Neuron (in vitro differentiated cells): Measurements from ENCODE around the gene NCLN.
"Not testable (repeated sequence)": the region's sequence is repeated elsewhere in the genome, so short reads cannot be mapped to it uniquely, and the experiment has no call there.

Experiments used
- H2AFZ ChIP-seq: one replicate; pipeline ENCODE4 v1.6.1; 2013; ENCODE audit warnings: low read depth, mild to moderate bottlenecking, inconsistent platforms, low read length, moderate library complexity
- H3K27me3 ChIP-seq: one replicate; pipeline ENCODE4 v1.6.1; 2013; ENCODE audit warnings: low read length; ENCODE audit not compliant: insufficient read depth
- H3K36me3 ChIP-seq: one replicate; pipeline ENCODE4 v1.6.1; 2013; ENCODE audit warnings: low read length; ENCODE audit not compliant: insufficient read depth
- H3K4me1 ChIP-seq: one replicate; pipeline ENCODE4 v1.6.1; 2013; ENCODE audit warnings: low read length; ENCODE audit not compliant: insufficient read depth
- H3K4me3 ChIP-seq: 2 replicates; pipeline ENCODE4 v1.5.1; 2013; ENCODE audit warnings: mild to moderate bottlenecking, low read length, moderate library complexity
- H3K9me3 ChIP-seq: one replicate; pipeline ENCODE4 v1.6.1; 2013; ENCODE audit warnings: low read length

Gene NCLN

DNA sequence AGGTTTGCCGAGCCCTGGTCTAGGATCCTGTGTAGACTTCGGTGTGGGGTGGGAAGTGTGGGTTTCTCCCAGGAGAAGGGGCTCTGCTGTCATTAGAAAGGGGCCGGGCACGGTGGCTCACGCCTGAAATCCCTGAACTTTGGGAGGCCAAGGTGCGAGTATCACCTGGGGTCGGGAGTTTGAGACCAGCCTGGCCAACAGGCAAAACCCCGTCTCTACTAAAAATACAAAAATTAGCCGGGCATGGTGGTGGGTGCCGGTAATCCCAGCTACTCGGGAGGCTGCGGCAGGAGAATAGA is 6.0 kb downstream of the NCLN start:
- not testable (repeated sequence) for H3K4me1 ChIP-seq, H3K4me3 ChIP-seq, H3K9me3 ChIP-seq, H2AFZ ChIP-seq, H3K27me3 ChIP-seq
- peaks cover 27% of the 10 kb centered on the region for H3K36me3 ChIP-seq

DNA sequence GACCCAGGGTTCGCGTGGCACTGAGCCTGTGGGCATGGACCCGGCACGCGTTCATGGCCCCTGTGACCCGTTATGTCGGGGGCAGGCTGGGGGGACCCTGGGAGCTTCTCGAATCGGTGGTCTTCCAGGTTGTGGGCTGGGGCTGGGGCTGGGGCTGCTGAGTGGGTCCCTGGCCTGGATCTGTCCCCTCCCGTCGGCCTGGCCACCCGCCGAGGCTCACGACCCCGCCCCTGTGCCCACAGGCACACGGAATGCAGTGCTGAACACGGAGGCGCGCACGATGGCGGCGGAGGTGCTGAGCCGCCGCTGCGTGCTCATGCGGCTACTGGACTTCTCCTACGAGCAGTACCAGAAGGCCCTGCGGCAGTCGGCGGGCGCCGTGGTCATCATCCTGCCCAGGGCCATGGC is 6.5 kb downstream of the NCLN start:
- peaks cover 27% of the 10 kb centered on the region for H3K36me3 ChIP-seq
- H3K9me3 ChIP-seq, result no peaks in the 10 kb centered on the region
- no peak overlapping the region for H2AFZ ChIP-seq
- H3K27me3 ChIP-seq, result no peaks in the 10 kb centered on the region
- peaks cover 4% of the 10 kb centered on the region for H3K4me1 ChIP-seq
- no peak overlapping the region for H3K4me3 ChIP-seq

DNA sequence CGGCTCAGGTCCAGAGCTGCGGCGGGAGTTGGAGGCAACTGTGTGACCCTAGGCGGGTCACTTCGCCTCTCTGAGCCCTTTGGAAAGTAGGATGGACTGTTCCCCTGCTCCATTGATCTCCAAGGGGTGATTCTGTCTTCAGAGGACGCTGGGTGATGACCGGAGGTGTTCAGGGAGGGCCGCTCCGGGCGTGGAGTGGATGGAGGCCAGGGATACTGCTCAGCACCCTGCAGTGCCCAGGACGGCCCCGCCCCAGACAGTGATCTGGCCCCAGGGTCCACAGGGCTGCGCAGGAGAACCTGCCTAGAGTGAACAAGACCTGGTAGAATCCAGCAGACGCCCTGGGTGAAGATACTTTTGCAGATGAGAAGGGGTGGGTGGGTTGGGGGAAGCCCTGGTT is 7.0 kb downstream of the NCLN start:
- Histone ChIP-seq H3K36me3 (peaks cover 27% of the 10 kb centered on the region), H3K4me1 (no peaks in the 10 kb centered on the region), H3K4me3 (no peak overlapping the region), H3K27me3 (no peaks in the 10 kb centered on the region), H3K9me3 (no peaks in the 10 kb centered on the region), H2AFZ (no peak overlapping the region)

DNA sequence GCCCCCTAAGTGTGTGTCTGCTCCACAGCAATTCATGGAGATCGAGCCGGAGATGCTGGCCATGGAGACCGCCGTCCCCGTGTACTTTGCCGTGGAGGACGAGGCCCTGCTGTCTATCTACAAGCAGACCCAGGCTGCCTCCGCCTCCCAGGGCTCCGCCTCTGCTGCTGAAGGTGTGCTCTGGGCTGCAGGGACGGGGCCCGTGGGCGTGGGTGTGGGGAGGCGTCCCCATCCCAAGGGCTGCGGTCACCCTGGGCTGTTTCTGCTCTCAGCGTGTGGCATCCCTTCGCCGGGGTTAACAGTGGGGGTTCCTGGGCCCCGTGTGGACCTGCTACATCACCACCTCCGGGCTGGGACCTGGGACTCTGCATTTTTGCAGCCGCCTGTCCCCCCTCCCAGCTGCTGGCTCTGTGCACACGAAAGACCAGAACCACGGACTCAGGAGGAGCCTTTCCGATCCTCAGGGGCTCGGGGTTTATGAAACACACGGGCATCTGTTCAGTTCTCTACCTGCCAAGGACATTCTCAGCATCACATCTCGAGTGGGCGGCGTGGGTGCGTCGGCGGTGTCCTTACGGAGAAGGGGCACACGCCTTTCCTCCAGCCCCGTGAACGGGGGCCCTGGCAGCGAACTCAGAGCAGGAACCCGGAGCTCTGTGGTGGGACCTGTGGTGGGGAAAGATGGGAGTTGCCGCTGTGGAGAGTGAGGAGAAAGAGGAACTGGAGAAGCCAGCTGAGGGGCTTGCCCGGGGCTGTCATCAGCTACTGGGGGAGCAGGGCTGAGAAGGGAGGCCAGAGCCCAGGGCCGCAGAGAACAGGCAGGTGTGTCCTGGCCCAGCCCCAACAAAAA is 7.8 kb downstream of the NCLN start:
- H3K27me3 ChIP-seq, result no peaks in the 10 kb centered on the region
- H2AFZ ChIP-seq, result no peak overlapping the region
- no peaks in the 10 kb centered on the region for H3K9me3 ChIP-seq
- no peaks in the 10 kb centered on the region for H3K4me1 ChIP-seq
- no peak overlapping the region for H3K4me3 ChIP-seq
- peaks cover 29% of the 10 kb centered on the region for H3K36me3 ChIP-seq

DNA sequence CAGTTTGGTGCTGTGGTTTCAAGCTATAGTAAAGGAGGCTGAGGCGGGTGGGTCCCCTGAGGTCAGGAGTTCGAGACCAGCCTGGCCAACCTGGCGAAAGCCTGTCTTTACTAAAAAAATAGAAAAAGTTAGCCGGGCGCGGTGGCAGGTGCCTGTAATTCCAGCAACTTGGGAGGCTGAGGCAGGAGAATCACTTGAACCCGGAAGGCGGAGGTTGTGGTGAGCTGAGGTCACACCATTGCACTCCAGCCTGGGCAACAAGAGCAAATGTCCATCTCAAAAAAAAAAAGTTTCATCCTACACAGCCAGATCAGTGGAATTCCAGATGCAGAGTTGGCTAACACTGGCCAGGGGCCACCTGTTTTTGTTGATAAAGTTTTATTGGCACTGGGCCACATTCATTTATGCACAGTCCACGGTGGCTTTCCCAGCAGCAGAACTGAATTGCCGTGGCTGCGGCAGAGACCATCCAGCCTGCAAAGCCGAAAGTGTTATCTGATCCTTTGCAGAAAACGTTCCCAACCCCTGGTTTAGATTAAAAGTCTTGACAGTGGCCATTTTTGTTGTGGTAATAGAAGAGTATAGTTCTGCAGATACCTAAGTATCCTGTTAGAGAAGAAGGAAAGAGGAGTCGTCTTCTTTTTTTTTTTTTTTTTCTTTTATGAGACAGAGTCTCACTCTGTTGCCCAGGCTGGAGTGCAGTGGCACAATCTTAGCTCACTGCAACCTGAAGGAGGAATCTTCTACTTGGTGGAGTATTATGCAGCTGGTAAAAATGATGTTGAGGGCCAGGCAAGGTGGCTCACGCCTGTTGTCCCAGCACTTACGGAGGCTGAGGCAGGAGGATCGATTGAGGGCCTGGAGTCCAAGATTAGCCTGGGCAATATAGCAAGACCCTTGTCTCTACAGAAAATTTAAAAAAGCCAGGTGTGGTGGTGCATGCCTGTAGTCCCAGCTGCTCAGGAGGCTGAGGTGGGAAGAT is 8.7 kb downstream of the NCLN start:
- no peaks in the 10 kb centered on the region for H3K4me1 ChIP-seq
- H3K4me3 ChIP-seq, result no peak overlapping the region
- no peaks in the 10 kb centered on the region for H3K27me3 ChIP-seq
- no peak overlapping the region for H2AFZ ChIP-seq
- H3K9me3 ChIP-seq, result no peaks in the 10 kb centered on the region
- H3K36me3 ChIP-seq, result peaks cover 24% of the 10 kb centered on the region

DNA sequence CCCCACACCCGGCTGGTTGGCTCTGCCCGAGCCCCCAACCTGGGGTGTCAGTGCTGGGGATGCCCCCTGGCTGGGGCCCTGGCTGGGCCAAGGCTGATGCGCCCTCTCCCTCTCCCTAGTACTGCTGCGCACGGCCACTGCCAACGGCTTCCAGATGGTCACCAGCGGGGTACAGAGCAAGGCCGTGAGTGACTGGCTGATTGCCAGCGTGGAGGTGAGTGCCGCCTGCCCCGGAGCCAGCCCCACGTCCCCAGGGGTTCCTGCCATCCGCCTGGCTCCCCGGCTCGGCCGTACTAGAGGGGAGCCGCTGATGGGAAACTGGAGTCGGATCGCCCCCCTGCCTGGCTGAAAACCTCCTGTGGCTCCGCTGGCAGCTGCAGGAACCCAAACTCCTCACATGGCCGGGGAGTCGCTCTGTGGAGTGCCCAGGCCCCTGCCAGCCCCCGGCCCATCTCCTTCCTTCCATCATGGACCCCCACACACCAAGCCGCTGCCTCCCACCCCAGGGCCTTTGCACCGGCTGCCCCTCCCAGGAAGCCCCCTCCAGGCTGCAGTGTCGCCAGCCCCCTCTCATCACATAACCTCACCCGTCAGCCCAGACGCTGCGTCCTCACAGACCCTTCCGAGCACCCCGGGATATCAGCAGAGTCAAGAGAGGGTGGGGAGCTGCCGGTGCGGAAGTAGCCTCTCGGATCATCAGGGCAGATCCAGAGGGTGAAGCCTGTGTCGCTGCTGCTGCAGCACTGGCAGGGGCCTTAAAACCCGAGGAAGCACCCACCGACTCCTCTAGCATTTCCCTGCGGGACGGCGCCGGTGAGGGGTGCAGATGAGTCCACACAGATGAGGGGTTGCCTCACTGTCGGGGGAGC is 10.6 kb downstream of the NCLN start:
- Histone ChIP-seq H3K9me3 (no peaks in the 10 kb centered on the region), H3K4me1 (no peaks in the 10 kb centered on the region), H3K4me3 (no peak overlapping the region), H3K36me3 (peaks cover 24% of the 10 kb centered on the region), H2AFZ (no peak overlapping the region), H3K27me3 (no peaks in the 10 kb centered on the region)

DNA sequence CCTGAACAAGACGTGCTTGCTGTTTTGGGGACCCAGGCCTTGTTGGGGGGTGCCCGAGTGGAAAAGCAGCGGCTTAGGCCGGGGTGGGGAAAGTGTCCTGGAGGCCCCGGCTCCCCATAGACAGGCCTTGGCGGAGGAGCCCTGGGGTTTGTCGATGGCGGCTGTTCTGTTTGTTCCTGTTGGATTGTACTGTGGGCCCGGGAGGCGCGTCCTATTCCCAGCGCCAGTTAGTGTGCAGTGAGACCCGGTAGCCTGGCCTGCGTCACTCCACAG is 11.1 kb downstream of the NCLN start:
- H3K4me1 ChIP-seq, result no peaks in the 10 kb centered on the region
- no peaks in the 10 kb centered on the region for H3K9me3 ChIP-seq
- H3K4me3 ChIP-seq, result no peak overlapping the region
- H2AFZ ChIP-seq, result no peak overlapping the region
- H3K36me3 ChIP-seq, result peaks cover 27% of the 10 kb centered on the region
- H3K27me3 ChIP-seq, result no peaks in the 10 kb centered on the region

DNA sequence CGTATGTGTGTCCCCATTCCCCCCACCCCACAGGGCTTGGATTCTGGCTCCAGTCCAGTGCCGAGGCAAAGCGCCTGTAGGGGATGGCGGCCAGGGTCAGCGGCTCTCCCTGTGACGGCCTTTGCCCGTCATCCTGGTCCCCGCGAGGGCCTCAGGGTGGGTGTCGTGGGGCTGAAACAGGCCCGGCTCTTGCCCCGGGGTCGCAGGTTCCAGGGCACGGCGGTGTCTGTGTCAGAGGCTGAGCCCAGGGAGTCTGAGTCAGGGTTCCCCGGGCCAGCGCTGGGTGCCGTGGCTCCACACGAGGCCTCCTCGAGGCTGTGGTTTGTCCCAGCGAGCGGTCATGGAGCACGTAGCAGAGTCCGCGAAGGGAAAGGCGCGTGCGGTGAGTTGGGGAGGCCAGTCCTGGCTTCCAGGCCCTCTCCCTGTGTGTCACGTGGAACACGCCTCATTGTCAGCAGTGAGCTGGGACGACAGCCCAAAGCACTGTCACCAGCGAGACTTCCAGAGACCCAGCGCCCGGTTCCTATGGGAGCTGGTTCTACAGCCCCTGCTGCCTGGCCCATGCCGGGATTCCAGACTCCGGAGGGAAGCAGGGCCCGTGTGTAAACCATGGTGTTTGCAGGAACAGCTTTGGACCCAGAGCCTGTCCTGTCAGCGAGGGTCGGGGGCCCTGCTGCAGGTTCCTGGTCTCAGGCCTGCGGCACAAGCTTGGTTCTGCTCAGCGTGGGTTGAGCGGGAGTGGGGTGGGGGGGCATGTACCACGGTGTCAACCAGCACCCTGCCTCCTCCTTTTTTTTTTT is 13.4 kb downstream of the NCLN start:
- Histone ChIP-seq H3K9me3 (no peaks in the 10 kb centered on the region), H3K27me3 (no peaks in the 10 kb centered on the region), H3K36me3 (peaks cover 31% of the 10 kb centered on the region), H3K4me3 (no peak overlapping the region), H3K4me1 (no peaks in the 10 kb centered on the region), H2AFZ (no peak overlapping the region)

DNA sequence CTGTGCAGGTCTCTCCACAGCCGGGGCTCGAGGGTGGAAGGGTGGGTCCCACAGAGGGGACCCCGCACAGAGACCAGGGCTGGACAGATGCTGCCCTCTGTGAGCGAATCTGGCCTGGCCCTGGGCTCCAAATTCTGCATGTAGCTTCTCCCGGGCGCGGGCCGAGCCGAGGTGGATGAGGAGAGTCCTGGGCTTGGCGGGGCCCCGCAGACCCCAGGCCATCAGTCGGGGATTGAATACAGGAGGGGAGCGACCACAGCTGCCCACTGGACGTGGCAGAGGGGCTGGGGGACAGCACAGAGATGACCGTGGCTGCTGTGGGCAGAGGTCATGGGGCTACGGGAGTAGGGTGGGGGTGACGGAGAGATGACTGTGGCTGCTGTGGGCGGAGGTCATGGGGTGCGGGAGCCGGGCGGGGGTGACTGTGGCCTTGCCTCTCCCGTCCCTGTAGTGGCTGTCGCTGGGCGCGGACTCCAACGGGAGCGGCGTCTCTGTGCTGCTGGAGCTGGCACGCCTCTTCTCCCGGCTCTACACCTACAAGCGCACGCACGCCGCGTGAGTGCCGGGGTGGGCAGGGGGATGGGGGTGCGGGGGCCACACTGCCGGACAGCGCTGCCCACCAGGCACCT is 15.5 kb downstream of the NCLN start:
- H3K27me3 ChIP-seq, result no peaks in the 10 kb centered on the region
- no peaks in the 10 kb centered on the region for H3K4me1 ChIP-seq
- no peak overlapping the region for H3K4me3 ChIP-seq
- H3K36me3 ChIP-seq, result peaks cover 33% of the 10 kb centered on the region
- H2AFZ ChIP-seq, result no peak overlapping the region
- no peaks in the 10 kb centered on the region for H3K9me3 ChIP-seq

DNA sequence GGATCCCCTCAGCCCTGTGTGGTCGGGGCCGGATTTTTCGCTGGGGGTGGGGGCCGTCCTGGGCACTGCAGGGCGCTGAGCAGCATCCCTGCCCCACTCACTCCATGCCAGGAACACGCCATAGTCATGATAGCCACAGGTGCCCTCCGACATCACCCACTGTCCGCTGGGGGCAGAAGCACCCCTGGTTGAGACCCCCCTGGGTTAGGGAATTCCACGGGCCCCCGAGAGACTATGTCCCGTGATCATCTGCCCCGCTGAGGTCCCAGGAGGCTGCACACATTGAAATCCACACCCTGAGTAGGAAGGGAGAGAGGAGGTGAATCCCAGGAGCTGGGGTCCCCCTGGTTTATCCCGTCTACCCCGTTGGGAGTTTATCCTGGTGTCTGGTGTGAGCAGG is 16.2 kb downstream of the NCLN start:
- Histone ChIP-seq H3K4me3 (no peak overlapping the region), H3K27me3 (no peaks in the 10 kb centered on the region), H3K9me3 (no peaks in the 10 kb centered on the region), H2AFZ (no peak overlapping the region), H3K36me3 (peaks cover 31% of the 10 kb centered on the region), H3K4me1 (no peaks in the 10 kb centered on the region)

DNA sequence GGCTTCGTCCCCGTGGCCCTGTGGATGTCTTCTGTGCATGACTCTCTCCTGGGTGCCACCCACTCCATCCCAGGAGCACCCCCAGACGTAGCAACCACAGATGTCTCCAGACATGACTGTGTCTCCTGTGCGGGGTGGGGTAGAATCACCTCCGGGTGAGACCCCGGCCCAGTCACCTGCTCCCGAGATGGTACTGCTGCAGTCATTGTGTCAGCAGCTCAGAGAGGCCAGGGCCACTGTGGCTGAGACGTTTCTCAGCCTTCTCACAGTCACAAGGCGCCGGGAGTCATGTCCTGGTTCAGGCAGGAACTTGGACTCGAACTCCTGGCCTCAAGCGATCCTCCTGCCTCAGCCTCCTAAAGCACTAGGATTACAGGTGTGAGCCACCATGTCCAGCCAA is 16.6 kb downstream of the NCLN start:
- Histone ChIP-seq H2AFZ (no peak overlapping the region), H3K9me3 (no peaks in the 10 kb centered on the region), H3K27me3 (no peaks in the 10 kb centered on the region), H3K4me3 (no peak overlapping the region), H3K4me1 (no peaks in the 10 kb centered on the region), H3K36me3 (peaks cover 33% of the 10 kb centered on the region)

DNA sequence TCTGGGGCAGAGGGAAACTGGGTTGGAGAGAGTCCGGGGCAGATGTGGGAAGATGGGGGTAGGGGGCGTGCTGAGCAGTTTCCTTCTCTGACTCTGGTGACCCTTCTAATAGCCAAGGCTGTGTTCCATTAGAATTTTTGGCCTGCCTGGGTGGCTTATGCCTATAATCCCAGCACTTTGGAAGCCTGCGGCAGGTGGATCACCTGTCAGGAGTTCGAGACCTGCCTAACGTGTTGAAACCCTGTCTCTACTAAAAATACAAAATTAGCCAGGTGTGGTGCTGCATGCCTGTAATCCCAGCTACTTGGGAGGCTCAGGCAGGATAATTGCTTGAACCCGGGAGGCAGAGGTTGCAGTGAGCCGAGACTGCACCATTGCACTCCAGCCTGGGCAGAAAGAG is 17.2 kb downstream of the NCLN start:
- H3K4me1 ChIP-seq, H3K4me3 ChIP-seq, H2AFZ ChIP-seq, H3K9me3 ChIP-seq, H3K27me3 ChIP-seq: not testable (repeated sequence)
- peaks cover 34% of the 10 kb centered on the region for H3K36me3 ChIP-seq
